UCSD-AML1 (cell line): ENCODE results near the gene TNFAIP8L1.

Experiments used
- DNase-seq: peaks from one replicate; lab custom pipeline; 2025; ENCODE audit not compliant: unreplicated experiment; lab: John Stamatoyannopoulos, UW

The TNFAIP8L1 gene

GRCh38 chr19:4699826-4700692, 60.7 kb downstream of the TNFAIP8L1 start:
- DNase-seq = no peak

DNA sequence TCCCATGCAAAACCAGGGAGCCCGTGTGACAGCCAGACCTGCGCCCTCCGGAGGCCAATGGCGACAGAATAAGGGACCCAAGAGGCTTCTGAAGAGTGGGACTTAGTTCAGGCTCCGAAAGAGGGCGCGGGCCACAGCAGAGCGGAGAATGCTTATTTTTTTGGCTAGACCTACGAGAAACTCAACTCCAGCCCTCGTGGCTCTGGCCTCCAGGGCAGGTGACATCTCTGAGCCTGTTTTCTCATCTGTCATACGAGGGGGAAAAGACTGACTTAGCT, 61.3 kb downstream of the TNFAIP8L1 start:
- DNase-seq = no peak

DNA sequence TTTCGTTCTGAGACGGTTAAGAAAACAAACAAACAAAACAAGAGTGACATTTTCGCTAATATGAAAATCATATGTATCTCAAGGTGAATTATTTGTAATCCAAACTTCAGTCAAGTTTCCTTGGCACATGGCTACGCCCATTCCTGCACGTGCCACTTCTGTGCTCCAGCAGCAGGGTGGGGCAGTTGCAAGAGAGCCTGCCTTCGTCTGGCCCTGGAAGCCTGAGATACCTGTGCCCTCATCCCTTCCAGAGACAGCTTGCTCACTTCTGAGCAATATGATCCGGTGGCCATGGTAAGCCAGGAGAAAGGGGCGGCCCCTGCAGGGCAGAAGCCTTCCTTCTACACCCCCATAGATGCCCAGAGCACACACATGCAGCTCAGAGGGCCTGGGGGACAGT, 62.2 kb downstream of the TNFAIP8L1 start:
- no peak for DNase-seq

DNA sequence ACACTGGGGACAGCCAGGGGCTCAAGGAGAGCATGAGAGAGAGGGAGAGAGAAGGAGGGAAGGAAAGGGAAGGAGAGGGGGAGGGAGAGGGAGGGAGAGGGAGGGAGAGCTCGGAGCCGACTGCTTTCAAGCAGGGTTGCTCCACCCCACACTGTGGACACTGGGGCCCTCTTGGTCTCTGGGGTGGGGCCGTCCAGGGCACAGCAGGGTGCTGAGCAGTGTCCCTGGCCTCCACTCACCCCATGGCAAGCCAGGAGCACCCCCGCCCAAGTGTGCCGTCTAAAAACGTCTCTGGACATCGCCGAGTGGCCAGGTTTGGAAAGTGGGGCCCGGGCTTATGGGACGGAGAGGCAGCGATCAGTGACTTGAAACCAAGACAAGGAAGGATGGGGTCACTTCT, 63.4 kb downstream of the TNFAIP8L1 start:
- no peak for DNase-seq

GRCh38 chr19:4703671-4704316, 64.5 kb downstream of the TNFAIP8L1 start:
- DNase-seq = no peak

DNA sequence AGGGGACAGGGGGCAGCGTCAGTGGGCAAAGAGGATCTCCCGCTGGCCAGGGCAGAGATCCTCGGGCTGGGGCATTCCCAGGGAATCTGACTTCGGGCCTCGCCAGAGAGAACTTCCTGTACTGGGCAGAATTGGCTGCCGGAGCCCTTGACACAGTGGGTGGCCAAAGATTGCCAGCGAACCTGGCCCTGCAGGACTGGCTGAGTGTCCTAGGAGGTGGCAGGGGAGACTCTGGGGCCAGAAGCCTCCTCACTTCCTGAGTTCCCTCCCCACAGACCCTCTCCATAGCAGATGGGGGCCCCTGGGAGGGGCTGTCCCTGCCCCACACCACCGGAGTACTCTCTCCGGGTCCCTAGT, 65.0 kb downstream of the TNFAIP8L1 start:
- no peak for DNase-seq
